MM.1S (cell line): ENCODE data around the gene RPH3AL.

ENCODE experiments used
- DNase-seq: peaks from one replicate; pipeline ENCODE4 v3.0.0-alpha.2; 2015
- H2AFZ ChIP-seq: fragments of 300-600 bp; sonication (generic); 2 replicates; pipeline ENCODE4 v1.6.0; 2016; ENCODE audit warnings: antibody characterized with exemption, low read length
- H3F3A ChIP-seq: fragments of 300-600 bp; sonication (generic); 2 replicates; pipeline ENCODE4 v1.6.1; 2016; ENCODE audit warnings: mild to moderate bottlenecking, antibody characterized with exemption, low read length, moderate library complexity, mixed read lengths; ENCODE audit not compliant: insufficient read depth
- H3K27ac ChIP-seq: fragments of 300-600 bp; sonication (generic); 2 replicates; pipeline ENCODE4 v1.5.1; 2016; ENCODE audit warnings: mild to moderate bottlenecking, low read length
- H3K27me3 ChIP-seq: fragments of 300-600 bp; sonication (generic); replicated peaks from 2 replicates; pipeline ENCODE4 v1.6.0; 2016; ENCODE audit warnings: low read length; ENCODE audit not compliant: insufficient read depth
- H3K36me3 ChIP-seq: fragments of 300-600 bp; sonication (generic); replicated peaks from 2 replicates; pipeline ENCODE4 v1.6.1; 2016; ENCODE audit warnings: mild to moderate bottlenecking, low read length, mixed read lengths; ENCODE audit not compliant: insufficient read depth
- H3K4me1 ChIP-seq: fragments of 300-600 bp; sonication (generic); 2 replicates; pipeline ENCODE4 v1.6.1; 2016; ENCODE audit warnings: low read length, mixed read lengths
- H3K4me2 ChIP-seq: fragments of 300-600 bp; sonication (generic); 2 replicates; pipeline ENCODE4 v1.6.0; 2016; ENCODE audit warnings: low read depth, low read length
- H3K4me3 ChIP-seq: fragments of 300-600 bp; sonication (generic); 2 replicates; pipeline ENCODE4 v1.5.1; 2016; ENCODE audit warnings: low read length, mixed read lengths
- H3K79me2 ChIP-seq: fragments of 300-600 bp; sonication (generic); 2 replicates; pipeline ENCODE4 v1.6.1; 2016; ENCODE audit warnings: mixed run types, low read length, mixed read lengths
- H3K9ac ChIP-seq: fragments of 300-600 bp; sonication (generic); 2 replicates; pipeline ENCODE4 v1.6.1; 2016; ENCODE audit warnings: low read length, mixed read lengths
- H3K9me2 ChIP-seq: fragments of 300-600 bp; sonication (generic); replicated peaks from 2 replicates; pipeline ENCODE4 v1.6.1; 2016; ENCODE audit warnings: mild to moderate bottlenecking, low read length, mixed read lengths; ENCODE audit not compliant: insufficient read depth
- H3K9me3 ChIP-seq: fragments of 300-600 bp; sonication (generic); replicated peaks from 2 replicates; pipeline ENCODE4 v1.6.1; 2016; ENCODE audit warnings: mild to moderate bottlenecking, low read length, mixed read lengths; ENCODE audit not compliant: insufficient read depth
- H4K20me1 ChIP-seq: fragments of 300-600 bp; sonication (generic); 2 replicates; pipeline ENCODE4 v1.6.1; 2016; ENCODE audit warnings: mild to moderate bottlenecking, low read length, moderate library complexity, mixed read lengths; ENCODE audit not compliant: insufficient read depth
- EZH2 ChIP-seq: fragments of 300-600 bp; sonication (generic); optimal IDR thresholded peaks from 2 replicates; pipeline ENCODE3; 2017; ENCODE audit warnings: low read depth, mild to moderate bottlenecking, antibody characterized with exemption, low read length, mixed read lengths
- EZH2phosphoT487 ChIP-seq: fragments of 300-600 bp; sonication (generic); IDR thresholded peaks from 2 replicates; pipeline ENCODE4 v1.6.1; 2018; ENCODE audit warnings: antibody characterized with exemption, low read length
- TF ChIP-seq, protein P1 (sequence below): fragments of 300-600 bp; sonication (generic); IDR thresholded peaks from 2 replicates; pipeline ENCODE4 v1.5.1; 2016; ENCODE audit warnings: antibody characterized with exemption, low read length, mixed read lengths

RPH3AL gene

DNA sequence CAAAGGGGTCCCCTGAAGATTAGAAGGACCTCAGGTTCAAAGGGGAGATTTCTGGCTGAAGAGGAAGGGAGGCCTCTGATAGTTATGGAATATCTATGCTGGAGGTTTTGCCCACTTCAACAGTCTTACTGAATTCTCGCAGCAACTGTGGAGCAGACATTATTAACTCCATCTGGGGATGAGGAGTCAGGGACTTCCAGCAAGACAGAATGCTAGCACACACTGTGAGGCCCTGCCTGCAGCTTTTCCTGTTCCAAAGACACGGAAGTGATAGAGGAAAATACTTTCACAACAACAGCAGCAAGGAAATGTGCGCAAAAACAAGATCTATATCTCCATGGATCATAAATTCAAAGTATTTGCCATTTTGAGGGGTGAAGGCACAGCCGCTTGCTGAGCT, 72.8 kb downstream of the RPH3AL start:
- Histone ChIP-seq H3K4me1 (no peaks in the 10 kb centered on the region), H3K36me3 (no peaks in the 10 kb centered on the region), H3K79me2 (no peaks in the 10 kb centered on the region), H3K27ac (no peak overlapping the region), H3K9me2 (no peaks in the 10 kb centered on the region), H3F3A (no peaks in the 10 kb centered on the region), H3K4me2 (no peak overlapping the region), H4K20me1 (no peaks in the 10 kb centered on the region), H3K9me3 (no peaks in the 10 kb centered on the region), H3K27me3 (peaks cover 95% of the 10 kb centered on the region), H2AFZ (no peak overlapping the region), H3K9ac (no peak overlapping the region), H3K4me3 (no peak overlapping the region)
- no peak for TF ChIP-seq EZH2
- TF ChIP-seq, protein P1, sequence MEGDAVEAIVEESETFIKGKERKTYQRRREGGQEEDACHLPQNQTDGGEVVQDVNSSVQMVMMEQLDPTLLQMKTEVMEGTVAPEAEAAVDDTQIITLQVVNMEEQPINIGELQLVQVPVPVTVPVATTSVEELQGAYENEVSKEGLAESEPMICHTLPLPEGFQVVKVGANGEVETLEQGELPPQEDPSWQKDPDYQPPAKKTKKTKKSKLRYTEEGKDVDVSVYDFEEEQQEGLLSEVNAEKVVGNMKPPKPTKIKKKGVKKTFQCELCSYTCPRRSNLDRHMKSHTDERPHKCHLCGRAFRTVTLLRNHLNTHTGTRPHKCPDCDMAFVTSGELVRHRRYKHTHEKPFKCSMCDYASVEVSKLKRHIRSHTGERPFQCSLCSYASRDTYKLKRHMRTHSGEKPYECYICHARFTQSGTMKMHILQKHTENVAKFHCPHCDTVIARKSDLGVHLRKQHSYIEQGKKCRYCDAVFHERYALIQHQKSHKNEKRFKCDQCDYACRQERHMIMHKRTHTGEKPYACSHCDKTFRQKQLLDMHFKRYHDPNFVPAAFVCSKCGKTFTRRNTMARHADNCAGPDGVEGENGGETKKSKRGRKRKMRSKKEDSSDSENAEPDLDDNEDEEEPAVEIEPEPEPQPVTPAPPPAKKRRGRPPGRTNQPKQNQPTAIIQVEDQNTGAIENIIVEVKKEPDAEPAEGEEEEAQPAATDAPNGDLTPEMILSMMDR, result no peak
- TF ChIP-seq EZH2phosphoT487, result no peak
- no peak for DNase-seq

DNA sequence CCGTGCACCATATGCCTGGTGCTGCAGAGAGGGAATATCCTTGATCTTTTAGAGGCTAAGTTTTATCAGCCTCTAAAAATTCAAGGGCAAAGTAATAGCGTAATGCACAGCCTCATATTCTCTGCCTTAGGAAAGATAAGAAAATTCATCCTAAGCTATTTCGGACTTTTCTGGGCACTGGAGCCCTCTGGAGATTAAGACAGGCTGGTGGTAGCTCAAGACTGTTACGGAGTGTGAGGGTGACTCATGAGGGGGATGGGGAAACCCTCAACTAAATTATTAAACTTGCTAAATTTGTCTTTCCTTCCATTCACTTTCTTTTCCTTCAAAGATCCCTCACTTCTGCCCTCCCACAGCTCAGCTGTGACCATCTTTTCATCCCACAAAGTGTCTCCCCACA, 73.3 kb downstream of the RPH3AL start:
- Histone ChIP-seq H2AFZ (no peak overlapping the region), H3K9me3 (no peaks in the 10 kb centered on the region), H3K79me2 (no peaks in the 10 kb centered on the region), H3K4me1 (no peaks in the 10 kb centered on the region), H3K4me2 (no peak overlapping the region), H3K9ac (no peak overlapping the region), H3K27me3 (peaks cover 95% of the 10 kb centered on the region), H3F3A (no peaks in the 10 kb centered on the region), H3K9me2 (no peaks in the 10 kb centered on the region), H3K36me3 (no peaks in the 10 kb centered on the region), H3K4me3 (no peak overlapping the region), H3K27ac (no peak overlapping the region), H4K20me1 (no peaks in the 10 kb centered on the region)
- DNase-seq, result no peak
- no peak for TF ChIP-seq EZH2phosphoT487
- no peak for TF ChIP-seq EZH2
- TF ChIP-seq, protein P1, result no peak

DNA sequence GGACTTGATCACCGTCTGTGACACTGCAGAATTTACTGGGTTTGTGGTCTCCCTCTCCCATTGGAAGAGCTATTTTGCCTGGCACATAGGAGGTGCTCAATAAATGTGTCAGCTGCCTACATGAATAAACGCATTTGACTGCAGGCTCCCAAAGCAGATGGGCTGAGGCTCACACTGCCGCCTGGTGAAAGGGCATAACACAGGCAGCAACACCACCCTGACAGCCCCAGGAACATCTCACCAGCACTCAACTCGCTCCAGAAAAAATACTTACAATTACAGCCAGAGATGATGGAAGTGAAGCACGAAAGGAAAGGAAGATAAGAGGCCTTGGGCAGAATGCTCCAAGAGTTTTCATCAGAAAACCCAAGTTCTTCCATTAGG, 73.9 kb downstream of the RPH3AL start:
- Histone ChIP-seq H3K9me2 (no peaks in the 10 kb centered on the region), H3K9ac (no peak overlapping the region), H3K4me2 (no peak overlapping the region), H3K4me1 (no peaks in the 10 kb centered on the region), H3K36me3 (no peaks in the 10 kb centered on the region), H3K27ac (no peak overlapping the region), H3K4me3 (no peak overlapping the region), H3F3A (no peaks in the 10 kb centered on the region), H3K27me3 (peaks cover 92% of the 10 kb centered on the region), H2AFZ (no peak overlapping the region), H3K9me3 (no peaks in the 10 kb centered on the region), H3K79me2 (no peaks in the 10 kb centered on the region), H4K20me1 (no peaks in the 10 kb centered on the region)
- no peak for DNase-seq
- TF ChIP-seq, protein P1, result no peak
- TF ChIP-seq EZH2, result no peak
- TF ChIP-seq EZH2phosphoT487, result no peak
